CD4-positive, alpha-beta T cell (primary cell): ENCODE measurements around the gene KDM3B. TPM values are rescaled to one million over a fixed set of nuclear protein-coding genes. Genes with fewer than 3 reads are reported as not detected.
A peak's percentile ranks its signal among the peaks of the same experiment; 100 is the strongest.
"Not testable (repeated sequence)": the region's sequence is repeated elsewhere in the genome, so short reads cannot be mapped to it uniquely, and the experiment has no call there.

Experiments
- ATAC-seq: fragments of 200-7000 bp; cut with Tn5 transposase; one replicate; pipeline ENCODE4 v1.10.0; 2022; ENCODE audit warnings: mild to moderate bottlenecking; ENCODE audit not compliant: poor library complexity
- CTCF ChIA-PET: fragments of 350-600 bp; sonication (Branson Sonifier 250); formaldehyde crosslinking; loops from one replicate; lab custom pipeline; 2021; ENCODE audit warnings: antibody characterized with exemption, inconsistent platforms; lab: Charles Lee
- POLR2A ChIA-PET: fragments of 350-600 bp; sonication (Branson Sonifier 250); formaldehyde crosslinking; loops from one replicate; lab custom pipeline; 2021; ENCODE audit warnings: antibody characterized with exemption, inconsistent platforms; lab: Charles Lee
- DNase-seq, 14 experiments: peaks; one replicate each; pipeline ENCODE4 v3.0.0-alpha.2; 2013 to 2020; ENCODE audit warnings: mixed read lengths in 2 of 14
- H3K27ac ChIP-seq, 2 donors: one replicate each; pipeline versions ENCODE4 v1.5.1 to v1.7.0; 2013; ENCODE audit warnings: low read length in 2 of 2, low read depth in 1 of 2, mild to moderate bottlenecking in 1 of 2
- H3K27me3 ChIP-seq, 2 experiments: 1 replicate in 1 of 2; 2 replicates in 1 of 2; pipeline versions ENCODE4 v1.6.1 to v1.7.0; 2013; ENCODE audit warnings: low read length in 2 of 2, control low read depth in 1 of 2, mild to moderate bottlenecking in 1 of 2, moderate library complexity in 1 of 2; ENCODE audit not compliant: insufficient read depth in 2 of 2, control insufficient read depth in 1 of 2
- H3K36me3 ChIP-seq: one replicate; pipeline ENCODE4 v1.6.1; 2013; ENCODE audit warnings: low read length, control low read depth; ENCODE audit not compliant: insufficient read depth
- H3K4me1 ChIP-seq: one replicate; pipeline ENCODE4 v1.6.1; 2013; ENCODE audit warnings: low read length, control low read depth; ENCODE audit not compliant: insufficient read depth
- H3K4me3 ChIP-seq: one replicate; pipeline ENCODE4 v1.5.1; 2013; ENCODE audit warnings: mild to moderate bottlenecking, low read length, moderate library complexity
- H3K9me3 ChIP-seq, 2 experiments: 1 replicate in 1 of 2; 2 replicates in 1 of 2; pipeline versions ENCODE4 v1.6.1 to v1.7.0; 2013; ENCODE audit warnings: low read length in 2 of 2, mild to moderate bottlenecking in 2 of 2, control low read depth in 1 of 2, moderate library complexity in 1 of 2; ENCODE audit not compliant: control insufficient read depth in 1 of 2, insufficient read depth in 1 of 2
- H3K27ac Mint-ChIP-seq: one replicate; pipeline ENCODE4 v1.8.0; 2020; ENCODE audit warnings: mixed read lengths
- H3K27me3 Mint-ChIP-seq: one replicate; pipeline ENCODE4 v1.8.0; 2021; ENCODE audit warnings: mixed read lengths
- H3K36me3 Mint-ChIP-seq: one replicate; pipeline ENCODE4 v1.8.0; 2021; ENCODE audit warnings: low read depth, mixed read lengths
- H3K4me1 Mint-ChIP-seq: one replicate; pipeline ENCODE4 v1.8.0; 2021; ENCODE audit warnings: low read depth, mixed read lengths
- H3K4me3 Mint-ChIP-seq: one replicate; pipeline ENCODE4 v1.8.0; 2020; ENCODE audit warnings: mild to moderate bottlenecking, mixed read lengths
- H3K9me3 Mint-ChIP-seq: one replicate; pipeline ENCODE4 v1.8.0; 2020; ENCODE audit warnings: mixed read lengths
- intact Hi-C, 2 experiments: fragments of 100-400 bp; cut with DNase I in 1 of 2; cut with micrococcal nuclease in 1 of 2; formaldehyde crosslinking; loops; one replicate each; pipeline versions ENCODE4 v1.15.1 to v1.9.0; 2023 to 2025; cut with DNase I, micrococcal nuclease
- total RNA-seq, 174 experiments: library from RNA in 2 of 174; stranded (reverse) in 2 of 174; gene quantifications; one replicate each; pipeline ENCODE4 v1.2.3 and lab custom pipeline; 2021 to 2026
- TF ChIP-seq, protein P1 (sequence below): fragments of 200-600 bp; IDR thresholded peaks from one replicate; pipeline ENCODE4 v1.8.0; 2022; ENCODE audit warnings: antibody characterized with exemption, mild to moderate bottlenecking

The KDM3B gene
- total RNA-seq, 2 experiments from 2014 or later = 59.5 to 66.0 TPM

DNA sequence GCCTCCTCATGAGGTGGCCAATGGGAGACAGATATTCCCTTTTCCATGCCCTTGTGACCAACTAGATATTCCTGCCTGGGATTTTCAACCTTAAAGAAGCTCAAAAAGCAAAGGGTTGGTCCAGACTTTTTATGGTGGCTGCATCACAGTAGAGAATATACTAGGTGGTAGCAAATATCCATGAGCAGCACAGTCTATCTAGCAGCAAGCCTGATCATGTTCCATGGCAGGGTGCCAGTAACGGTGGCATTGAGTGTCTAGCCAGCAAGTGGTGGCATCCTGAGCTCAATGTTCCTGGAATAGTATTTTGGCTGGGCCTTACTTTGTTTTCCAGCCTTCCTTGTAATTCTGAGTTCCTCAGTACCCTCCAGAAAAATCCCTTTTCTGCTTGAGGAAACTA, 46.7 kb upstream of the KDM3B start:
- Mint-ChIP-seq H3K4me1 (no peaks in the 10 kb centered on the region), H3K27ac (no peak overlapping the region), H3K9me3 (no peaks in the 10 kb centered on the region), H3K4me3 (no peak overlapping the region), H3K27me3 (no peaks in the 10 kb centered on the region), H3K36me3 (no peaks in the 10 kb centered on the region)
- intact Hi-C loops = no loop called here
- ATAC-seq (no peak), DNase-seq (peak in 2 of 14 experiments; percentile 6 to 12)
- ChIA-PET CTCF (interaction anchor here (1.3 kb wide), 1 partner anchor 47 kb away, joined by 3 read pairs; the partner anchor contains the start of gene KDM3B), POLR2A (no interaction called here)
- Histone ChIP-seq H3K27me3 (no peaks in the 10 kb centered on the region), H3K36me3 (no peaks in the 10 kb centered on the region), H3K27ac (no peak overlapping the region), H3K4me1 (no peaks in the 10 kb centered on the region), H3K4me3 (no peak overlapping the region), H3K9me3 (no peaks in the 10 kb centered on the region)
- TF ChIP-seq, protein P1, sequence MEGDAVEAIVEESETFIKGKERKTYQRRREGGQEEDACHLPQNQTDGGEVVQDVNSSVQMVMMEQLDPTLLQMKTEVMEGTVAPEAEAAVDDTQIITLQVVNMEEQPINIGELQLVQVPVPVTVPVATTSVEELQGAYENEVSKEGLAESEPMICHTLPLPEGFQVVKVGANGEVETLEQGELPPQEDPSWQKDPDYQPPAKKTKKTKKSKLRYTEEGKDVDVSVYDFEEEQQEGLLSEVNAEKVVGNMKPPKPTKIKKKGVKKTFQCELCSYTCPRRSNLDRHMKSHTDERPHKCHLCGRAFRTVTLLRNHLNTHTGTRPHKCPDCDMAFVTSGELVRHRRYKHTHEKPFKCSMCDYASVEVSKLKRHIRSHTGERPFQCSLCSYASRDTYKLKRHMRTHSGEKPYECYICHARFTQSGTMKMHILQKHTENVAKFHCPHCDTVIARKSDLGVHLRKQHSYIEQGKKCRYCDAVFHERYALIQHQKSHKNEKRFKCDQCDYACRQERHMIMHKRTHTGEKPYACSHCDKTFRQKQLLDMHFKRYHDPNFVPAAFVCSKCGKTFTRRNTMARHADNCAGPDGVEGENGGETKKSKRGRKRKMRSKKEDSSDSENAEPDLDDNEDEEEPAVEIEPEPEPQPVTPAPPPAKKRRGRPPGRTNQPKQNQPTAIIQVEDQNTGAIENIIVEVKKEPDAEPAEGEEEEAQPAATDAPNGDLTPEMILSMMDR = no peak

DNA sequence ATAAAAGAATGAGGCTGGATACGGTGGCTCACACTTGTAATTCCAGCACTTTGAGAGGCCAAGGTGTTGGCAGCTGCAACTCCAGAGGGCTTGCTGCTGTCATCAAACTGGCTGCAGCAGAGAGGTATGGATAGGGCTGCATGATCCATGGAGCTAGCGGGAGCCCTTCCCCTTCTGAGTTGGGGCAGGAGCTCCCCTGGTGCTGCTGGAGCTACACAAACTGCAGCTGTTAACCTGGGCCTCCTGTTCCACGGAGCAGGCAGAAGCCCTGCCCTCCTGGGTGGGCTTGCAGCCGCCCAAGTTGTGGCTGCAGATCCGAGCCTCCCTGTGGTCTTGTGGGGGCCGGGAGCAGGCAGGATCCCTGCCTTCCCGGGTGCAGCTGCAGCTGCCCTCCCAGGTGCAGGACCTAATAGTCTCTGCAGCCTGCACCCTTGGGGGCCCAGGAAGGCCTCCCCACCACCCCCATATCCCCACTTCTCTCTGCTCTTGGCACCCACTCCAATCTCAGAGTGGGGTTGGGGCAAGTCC, 36.7 kb upstream of the KDM3B start:
- Histone ChIP-seq H3K4me3 (no peak overlapping the region), H3K36me3 (no peaks in the 10 kb centered on the region), H3K9me3 (no peaks in the 10 kb centered on the region), H3K27me3 (no peaks in the 10 kb centered on the region), H3K27ac (no peak overlapping the region), H3K4me1 (no peaks in the 10 kb centered on the region)
- no peak overlapping the region for H3K4me3 Mint-ChIP-seq
- H3K27ac Mint-ChIP-seq = no peak overlapping the region
- H3K27me3 Mint-ChIP-seq = no peaks in the 10 kb centered on the region
- H3K9me3 Mint-ChIP-seq = no peaks in the 10 kb centered on the region
- H3K4me1 Mint-ChIP-seq = no peaks in the 10 kb centered on the region
- intact Hi-C loops = no loop called here
- ATAC-seq = no peak
- no peaks in the 10 kb centered on the region for H3K36me3 Mint-ChIP-seq
- ChIA-PET POLR2A (no interaction called here), CTCF (no interaction called here)
- DNase-seq = no peak
- TF ChIP-seq, protein P1 = no peak

DNA sequence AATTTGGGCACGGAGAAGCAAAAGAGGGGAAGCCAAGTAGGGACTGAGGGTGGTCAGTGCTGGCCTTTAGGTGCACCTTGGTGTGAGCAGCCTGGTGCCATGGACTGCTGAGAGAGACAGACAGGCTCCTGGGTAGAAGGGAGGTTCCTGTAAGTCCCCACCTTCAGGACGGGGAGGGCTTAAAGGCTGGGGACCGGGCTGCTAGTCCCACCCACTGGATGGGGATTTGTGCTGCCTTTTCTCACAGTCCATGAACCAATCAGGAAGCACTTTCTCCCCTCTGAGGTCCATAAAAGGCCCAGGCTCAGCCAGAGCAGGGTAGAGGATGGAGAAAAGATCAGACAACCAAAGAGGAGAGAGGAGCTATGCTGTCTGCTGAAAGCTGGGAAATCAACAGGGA, 36.1 kb upstream of the KDM3B start:
- TF ChIP-seq, protein P1 = no peak
- intact Hi-C loops = no loop called here
- H3K4me3 ChIP-seq = no peak overlapping the region
- ATAC-seq = no peak
- H3K4me1 ChIP-seq = no peaks in the 10 kb centered on the region
- DNase-seq = no peak
- Mint-ChIP-seq H3K27ac (no peak overlapping the region), H3K36me3 (no peaks in the 10 kb centered on the region), H3K4me1 (no peaks in the 10 kb centered on the region), H3K4me3 (no peak overlapping the region), H3K27me3 (no peaks in the 10 kb centered on the region), H3K9me3 (no peaks in the 10 kb centered on the region)
- H3K9me3 ChIP-seq = no peaks in the 10 kb centered on the region
- CTCF ChIA-PET = no interaction called here
- no peaks in the 10 kb centered on the region for H3K36me3 ChIP-seq
- no peaks in the 10 kb centered on the region for H3K27me3 ChIP-seq
- H3K27ac ChIP-seq = no peak overlapping the region
- POLR2A ChIA-PET = no interaction called here

DNA sequence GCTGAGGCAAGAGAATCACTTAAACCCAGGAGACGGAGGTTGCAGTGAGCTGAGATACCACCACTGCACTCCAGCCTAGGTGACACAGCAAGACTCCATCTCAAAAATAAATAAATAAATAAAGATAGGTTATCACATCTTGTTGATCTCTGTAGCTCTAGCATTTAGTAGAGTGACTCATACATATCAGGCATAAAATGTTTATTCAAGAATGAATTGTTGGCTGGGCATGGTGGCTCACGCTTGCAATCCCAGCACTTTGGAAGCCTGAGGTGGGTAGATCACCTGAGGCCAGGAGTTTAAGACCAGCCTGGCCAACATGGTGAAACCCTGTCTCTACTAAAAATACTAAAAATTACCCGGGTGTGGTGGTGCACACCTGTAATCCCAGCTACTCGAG, 34.3 kb upstream of the KDM3B start:
- H3K36me3 Mint-ChIP-seq, POLR2A ChIA-PET, H3K27me3 Mint-ChIP-seq: not testable (repeated sequence)

More for the DNA sequence above, 34.3 kb upstream of the KDM3B start:
- DNase-seq, H3K27ac Mint-ChIP-seq, H3K4me1 Mint-ChIP-seq, intact Hi-C loops, CTCF ChIA-PET, H3K36me3 ChIP-seq, H3K4me1 ChIP-seq, H3K4me3 ChIP-seq, H3K4me3 Mint-ChIP-seq, H3K9me3 ChIP-seq, H3K27me3 ChIP-seq, H3K9me3 Mint-ChIP-seq, H3K27ac ChIP-seq, ATAC-seq: not testable (repeated sequence)
